Right renal cortex interstitium (tissue), 3 donors: ENCODE measurements around the gene GPANK1. TPM values are rescaled to one million over a fixed set of nuclear protein-coding genes. Genes with fewer than 3 reads are reported as not detected.

Experiments used
- DNase-seq, 3 donors: peaks; one replicate each; pipeline ENCODE4 v3.0.0-alpha.2; 2013; ENCODE audit warnings: low read depth in 3 of 3, low spot score in 2 of 3
- polyA plus RNA-seq, 3 donors: library from polyadenylated mRNA; unstranded; fragments of 120-200 nt; gene quantifications; one replicate each; pipeline ENCODE4 v1.2.1, GENCODE V29; 2013; ENCODE audit not compliant: insufficient read length in 3 of 3

The GPANK1 gene
- polyA plus RNA-seq, 3 donors: 29.5 to 31.0 (median 30.8) TPM

DNA sequence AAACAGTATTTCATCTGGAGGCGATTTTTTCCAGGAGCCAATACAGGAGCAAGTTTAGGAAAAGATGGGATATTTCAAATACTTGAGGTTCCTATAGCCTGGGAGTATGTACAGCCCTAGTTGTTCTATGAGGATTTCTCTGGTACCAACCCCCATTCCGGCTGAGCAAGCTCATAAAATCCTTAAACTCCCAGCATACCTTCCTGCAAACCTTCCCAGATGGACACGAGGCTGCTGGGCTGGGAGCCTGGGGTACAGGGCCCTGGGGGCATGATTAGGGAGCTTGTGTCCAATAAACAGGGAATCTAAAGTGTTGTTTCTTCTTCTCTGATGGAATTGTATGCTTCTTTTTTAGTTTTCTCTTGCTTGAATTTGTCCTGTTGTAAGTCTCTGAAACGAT, 42.8 kb downstream of the GPANK1 start:
- DNase-seq: no peak

DNA sequence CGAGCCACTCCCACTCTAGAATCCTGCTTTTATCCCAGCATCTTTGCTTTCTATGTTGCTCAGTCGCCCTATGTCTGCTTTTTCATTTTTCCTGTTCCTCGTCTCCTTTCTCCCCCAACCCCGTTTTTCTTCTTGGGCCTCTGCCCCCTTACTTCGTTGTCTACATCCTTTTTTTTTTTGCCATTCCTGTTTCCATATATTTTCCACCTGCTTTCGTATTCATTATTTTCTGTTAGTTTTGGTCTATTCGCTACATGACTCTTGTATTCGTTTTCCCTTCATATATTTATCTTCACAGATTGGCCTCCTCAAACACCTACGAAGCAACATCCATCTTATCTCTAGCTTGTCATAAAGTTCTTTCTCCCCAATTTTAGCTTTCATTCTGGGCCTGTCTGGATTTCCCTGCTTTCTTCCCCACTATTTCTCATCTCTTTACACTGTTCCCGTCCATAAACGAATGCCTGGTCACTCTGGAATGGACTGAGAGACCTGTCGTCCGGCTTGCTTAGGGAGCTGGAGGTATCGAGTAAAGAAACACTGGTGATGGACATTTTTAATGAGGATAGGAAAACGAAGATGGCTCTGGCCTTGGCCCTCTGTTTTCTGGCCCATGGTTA, 43.4 kb downstream of the GPANK1 start:
- DNase-seq: no peak

DNA sequence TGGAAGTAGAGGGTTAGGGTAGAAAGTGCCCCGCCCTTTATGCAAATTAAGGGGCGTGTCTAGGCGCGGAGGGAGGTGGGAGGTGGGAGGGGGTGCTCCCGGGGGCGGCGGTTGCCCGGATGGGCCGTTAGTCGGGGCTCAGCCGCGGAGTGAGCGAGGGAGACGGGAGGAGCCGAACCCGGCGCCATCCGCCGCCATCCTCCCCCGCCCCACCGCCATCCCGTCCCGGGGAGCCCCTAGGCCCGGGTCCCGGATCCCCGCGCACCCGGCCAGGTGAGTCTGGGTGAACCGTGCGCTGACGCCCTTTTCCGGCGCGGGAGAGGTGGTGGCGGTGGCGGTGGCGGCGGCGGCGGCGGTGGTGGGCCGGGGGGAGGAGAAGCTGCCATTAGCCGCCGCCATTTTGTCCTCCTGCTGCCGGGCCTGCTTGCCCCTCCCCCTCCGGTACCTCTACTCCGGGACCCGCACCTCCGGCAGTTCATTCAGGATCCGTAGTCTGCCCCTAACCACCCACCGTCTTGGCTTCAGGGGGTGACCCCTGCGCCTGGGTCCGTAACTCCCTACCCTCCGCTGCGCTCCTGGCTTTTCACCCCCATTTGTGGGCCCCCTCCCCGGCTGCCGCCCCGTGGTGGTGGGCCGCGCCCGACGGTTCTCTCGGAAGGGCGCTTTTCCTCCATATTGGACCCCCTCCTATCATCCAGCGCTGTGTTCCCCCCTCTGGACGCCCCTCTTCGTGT, 44.0 kb downstream of the GPANK1 start, which contains the start of gene PRRC2A:
Gene PRRC2A, plus strand, starts transcription at position 130 of the 734 bp plus-strand sequence. CDS start 2,075 bp downstream, outside the sequence.
- DNase-seq: peak in 1 of 3 donors; percentile 56

DNA sequence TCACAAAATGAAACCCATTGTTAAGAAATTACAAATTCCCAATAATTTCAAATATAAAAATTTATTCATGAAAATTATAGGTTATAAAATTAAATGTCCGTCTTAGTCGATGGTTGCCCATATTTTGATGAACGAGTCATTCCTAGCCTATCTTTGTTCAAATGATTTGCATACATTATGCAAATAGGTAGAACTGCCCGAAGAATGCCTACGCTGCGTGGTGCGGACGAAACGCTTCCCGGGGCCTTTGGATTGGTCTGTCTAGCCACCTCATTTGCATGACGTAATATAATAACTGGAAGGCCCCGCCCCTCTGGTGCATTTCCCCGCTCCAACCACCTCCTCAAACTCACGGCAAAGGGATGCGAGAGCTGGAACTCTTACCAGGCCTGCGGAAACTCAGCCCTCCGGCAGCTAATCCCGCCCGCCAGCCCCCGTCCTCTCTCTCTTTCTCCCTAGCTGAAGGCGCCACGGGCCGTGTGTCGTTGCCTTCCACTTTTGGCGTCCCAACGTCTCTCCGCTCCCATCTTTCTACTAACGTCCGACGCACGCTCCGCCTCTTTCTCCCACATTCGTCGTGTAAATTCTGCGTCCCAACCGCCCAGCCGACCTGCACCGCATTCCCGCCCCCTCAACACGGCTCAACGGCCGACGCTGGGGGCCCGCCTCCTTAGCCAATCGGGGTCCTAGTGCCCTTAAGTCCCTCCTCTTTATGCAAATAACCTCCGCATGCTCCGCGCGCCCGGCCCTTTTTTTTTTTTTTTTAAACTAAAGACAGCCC, 44.8 kb downstream of the GPANK1 start:
- DNase-seq: peak; percentile 96 to 99 (median 98)

DNA sequence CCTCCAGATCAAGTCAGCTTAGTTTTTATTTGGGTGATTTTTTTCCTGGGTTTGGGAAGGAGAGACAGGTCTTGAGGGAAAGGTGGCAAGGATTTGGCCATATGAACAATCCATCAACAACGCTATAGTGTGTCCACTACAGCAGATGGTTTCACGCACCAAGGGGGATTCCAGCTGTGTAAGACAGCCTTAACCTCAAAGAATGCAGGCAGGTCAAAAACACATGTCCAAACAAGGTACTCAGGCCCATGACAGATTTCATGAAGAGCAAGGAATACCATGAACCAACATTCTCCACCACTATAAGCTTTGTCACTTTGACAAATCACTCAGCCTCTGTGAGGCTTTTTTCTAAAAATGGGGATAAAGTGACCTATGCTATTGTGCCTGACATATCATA, 47.8 kb downstream of the GPANK1 start:
- DNase-seq: no peak

DNA sequence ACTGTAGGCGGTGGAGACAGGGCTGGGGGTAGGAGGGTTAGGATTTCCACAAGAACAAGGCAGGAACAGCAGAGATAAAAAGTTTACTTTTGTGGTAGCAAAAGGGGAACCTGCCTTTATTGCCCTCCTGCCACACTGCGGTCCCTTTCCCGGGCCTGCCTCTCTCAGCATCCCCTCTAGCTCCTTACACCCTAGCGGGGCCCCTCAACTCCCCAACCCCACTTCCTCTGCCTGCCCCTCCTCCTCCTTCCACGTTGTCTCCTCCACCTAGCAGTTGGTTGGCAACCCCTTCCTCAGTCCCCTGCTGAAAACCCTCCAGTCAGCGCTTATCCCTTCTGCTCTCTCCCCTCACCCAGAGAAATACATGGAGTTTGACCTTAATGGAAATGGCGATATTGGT, 49.0 kb downstream of the GPANK1 start:
- DNase-seq: no peak

DNA sequence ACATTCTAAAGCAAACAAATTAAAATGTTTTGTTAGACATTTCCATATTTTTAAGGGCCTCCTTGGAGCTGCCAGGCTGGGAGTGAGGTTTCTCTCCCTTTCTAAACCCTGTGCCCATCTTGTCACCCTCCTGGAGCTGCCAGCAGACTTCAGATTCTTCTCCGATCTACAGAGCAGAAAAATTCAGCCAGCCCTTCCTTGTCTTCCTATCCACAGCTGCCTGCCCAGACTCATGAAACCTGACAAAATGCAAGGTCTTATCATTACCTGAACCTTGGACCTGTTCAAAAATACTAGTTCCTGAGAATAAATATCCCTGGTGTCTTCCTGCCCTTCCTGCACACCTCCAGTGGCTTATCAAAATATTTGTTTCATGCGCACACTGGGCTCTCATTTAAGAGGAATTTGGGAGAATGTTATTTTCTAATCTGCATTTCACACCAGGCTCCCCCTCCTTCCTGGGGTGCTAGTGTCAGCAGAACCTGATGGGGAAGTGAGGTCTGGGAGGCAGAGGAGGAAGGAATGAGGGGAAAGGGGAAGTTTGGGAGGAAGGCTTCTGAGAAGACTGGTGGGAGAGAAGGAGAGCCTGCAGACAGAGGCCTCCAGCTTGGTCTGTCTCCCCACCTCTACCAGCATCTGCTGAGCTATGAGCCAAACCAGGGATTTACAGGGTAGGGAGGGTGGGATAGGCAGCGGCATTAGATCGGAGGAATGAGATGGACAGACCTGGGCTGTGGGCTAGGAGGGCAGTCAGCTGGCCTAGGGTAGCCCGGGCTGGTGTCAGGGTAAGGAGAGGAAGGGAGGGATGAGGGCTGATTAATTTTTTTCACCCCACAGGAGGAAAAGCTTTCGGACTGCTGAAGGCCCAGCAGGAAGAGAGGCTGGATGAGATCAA, 49.9 kb downstream of the GPANK1 start, which contains the start of gene AIF1:
Gene AIF1, plus strand, starts transcription at position 551 of the 895 bp plus-strand sequence. Its CDS starts 96 bp downstream, at position 647.
- DNase-seq: no peak

DNA sequence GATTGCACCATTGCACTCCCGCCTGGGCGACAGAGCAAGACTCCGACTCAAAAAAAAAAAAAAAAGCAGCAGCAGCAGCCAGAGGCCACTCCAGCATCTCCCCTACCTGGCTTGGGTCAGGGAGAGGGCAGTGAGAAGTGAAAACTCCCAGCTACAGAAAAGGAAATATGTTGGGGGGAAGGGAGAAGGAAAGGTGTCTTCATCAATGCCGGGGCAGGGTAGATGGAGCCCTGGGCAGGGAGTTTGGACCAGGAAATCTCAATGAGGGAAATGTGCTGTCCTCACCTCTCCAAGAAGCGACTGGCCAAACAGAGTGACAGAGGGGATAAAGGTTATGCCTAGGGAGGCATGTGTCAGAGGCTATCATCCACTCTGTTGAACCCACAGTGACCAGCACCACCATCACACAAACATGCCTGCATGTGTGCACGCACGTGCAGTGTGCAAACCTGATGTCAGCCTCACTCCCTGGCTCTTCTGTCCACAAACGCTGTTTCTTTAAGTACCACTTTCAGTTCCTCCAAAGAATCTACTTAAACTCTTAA, 50.6 kb downstream of the GPANK1 start:
- DNase-seq: no peak

Other genes starting within 250 kb of the GPANK1 start
- gene MICB, start 166.9 kb downstream of the GPANK1 start, polyA plus RNA-seq: 1 to 10 TPM; 1.0 to 1.4 (median 1.2) TPM
- 10 to 100 TPM; 13.6 to 24.1 (median 17.7) TPM for gene MCCD1, start 136.0 kb downstream of the GPANK1 start, polyA plus RNA-seq
- 100 to 1,000 TPM; 509 to 546 (median 538) TPM for gene DDX39B, start 123.0 kb downstream of the GPANK1 start, polyA plus RNA-seq
- gene ATP6V1G2, start 118.4 kb downstream of the GPANK1 start, polyA plus RNA-seq: 1 to 10 TPM; 5.7 to 7.5 (median 7.3) TPM
- gene NFKBIL1, start 117.4 kb downstream of the GPANK1 start, polyA plus RNA-seq: 10 to 100 TPM; 17.6 to 19.3 (median 19.1) TPM
- gene LTA, start 92.7 kb downstream of the GPANK1 start, polyA plus RNA-seq: under 1 TPM; 0.13 to 0.15 (median 0.14) TPM
- under 1 TPM; 0.16 to 0.31 (median 0.19) TPM for gene TNF, start 89.4 kb downstream of the GPANK1 start, polyA plus RNA-seq
- 1 to 10 TPM in 2 of 3 donors, under 1 TPM in 1; 0.89 to 1.4 (median 1.2) TPM for gene LTB, start 82.6 kb downstream of the GPANK1 start, polyA plus RNA-seq
- gene LST1, start 78.7 kb downstream of the GPANK1 start, polyA plus RNA-seq: 1 to 10 TPM; 4.9 to 6.5 (median 5.2) TPM
- under 1 TPM in 1 of 3 donors, not detected in 2; 0.16 TPM for gene NCR3, start 72.0 kb downstream of the GPANK1 start, polyA plus RNA-seq
- gene AIF1, start 49.8 kb downstream of the GPANK1 start, polyA plus RNA-seq: 10 to 100 TPM; 87.4 to 99.7 (median 94.8) TPM
- 100 to 1,000 TPM; 131 to 142 (median 140) TPM for gene PRRC2A, start 44.3 kb downstream of the GPANK1 start, polyA plus RNA-seq
- 100 to 1,000 TPM; 212 to 228 (median 226) TPM for gene BAG6, start 12.3 kb downstream of the GPANK1 start, polyA plus RNA-seq
- 100 to 1,000 TPM in 2 of 3 donors, 10 to 100 TPM in 1; 91.6 to 131 (median 120) TPM for gene APOM, start 9.1 kb downstream of the GPANK1 start, polyA plus RNA-seq
- 10 to 100 TPM; 19.4 to 20.7 (median 20.4) TPM for gene C6orf47, start 4.2 kb downstream of the GPANK1 start, polyA plus RNA-seq
- 100 to 1,000 TPM; 234 to 239 (median 236) TPM for gene CSNK2B, start 1.1 kb upstream of the GPANK1 start, polyA plus RNA-seq
- gene LY6G5B, start 5.0 kb upstream of the GPANK1 start, polyA plus RNA-seq: 10 to 100 TPM; 10.4 to 15.6 (median 12.0) TPM
- 1 to 10 TPM; 2.4 to 3.2 (median 2.5) TPM for gene LY6G5C, start 16.1 kb upstream of the GPANK1 start, polyA plus RNA-seq
- gene ABHD16A, start 38.3 kb upstream of the GPANK1 start, polyA plus RNA-seq: 10 to 100 TPM; 54.8 to 57.3 (median 55.2) TPM
- gene LY6G6F, start 41.9 kb upstream of the GPANK1 start, polyA plus RNA-seq: 1 to 10 TPM in 1 of 3 donors, under 1 TPM in 2; 0.44 to 1.5 (median 0.98) TPM
- under 1 TPM in 1 of 3 donors, not detected in 2; 0.34 TPM for gene LY6G6D, start 50.4 kb upstream of the GPANK1 start, polyA plus RNA-seq
- gene LY6G6C, start 56.7 kb upstream of the GPANK1 start, polyA plus RNA-seq: under 1 TPM; 0.18 to 0.28 (median 0.22) TPM
- 1 to 10 TPM; 1.1 to 2.3 (median 1.4) TPM for gene MPIG6B, start 58.4 kb upstream of the GPANK1 start, polyA plus RNA-seq
- 100 to 1,000 TPM; 157 to 166 (median 162) TPM for gene DDAH2, start 64.3 kb upstream of the GPANK1 start, polyA plus RNA-seq
- gene CLIC1, start 71.5 kb upstream of the GPANK1 start, polyA plus RNA-seq: 100 to 1,000 TPM; 313 to 334 (median 325) TPM
- gene MSH5, start 75.0 kb upstream of the GPANK1 start, polyA plus RNA-seq: 10 to 100 TPM; 13.8 to 16.7 (median 15.3) TPM
- 1 to 10 TPM; 2.1 to 7.4 (median 6.0) TPM for gene SAPCD1, start 97.7 kb upstream of the GPANK1 start, polyA plus RNA-seq
- gene VWA7, start 112.3 kb upstream of the GPANK1 start, polyA plus RNA-seq: 1 to 10 TPM; 6.8 to 9.4 (median 8.5) TPM
- 10 to 100 TPM; 57.2 to 59.4 (median 58.1) TPM for gene VARS1, start 130.8 kb upstream of the GPANK1 start, polyA plus RNA-seq
- 10 to 100 TPM; 86.8 to 93.1 (median 87.3) TPM for gene LSM2, start 142.0 kb upstream of the GPANK1 start, polyA plus RNA-seq
- gene HSPA1L, start 150.3 kb upstream of the GPANK1 start, polyA plus RNA-seq: 1 to 10 TPM; 4.1 to 4.3 (median 4.3) TPM
- gene HSPA1A, start 150.5 kb upstream of the GPANK1 start, polyA plus RNA-seq: 100 to 1,000 TPM in 1 of 3 donors, 10 to 100 TPM in 2; 83.5 to 115 (median 87.1) TPM
- 100 to 1,000 TPM; 112 to 164 (median 134) TPM for gene HSPA1B, start 162.7 kb upstream of the GPANK1 start, polyA plus RNA-seq
- 10 to 100 TPM; 69.0 to 89.7 (median 77.5) TPM for gene NEU1, start 197.8 kb upstream of the GPANK1 start, polyA plus RNA-seq
- 10 to 100 TPM; 34.7 to 45.8 (median 43.8) TPM for gene SLC44A4, start 214.0 kb upstream of the GPANK1 start, polyA plus RNA-seq
- gene EHMT2, start 232.7 kb upstream of the GPANK1 start, polyA plus RNA-seq: 10 to 100 TPM; 67.9 to 74.0 (median 68.5) TPM
- gene ZBTB12, start 237.1 kb upstream of the GPANK1 start, polyA plus RNA-seq: 10 to 100 TPM; 23.5 to 27.3 (median 25.5) TPM